Amygdala (tissue), 56 donors: ENCODE results near the gene RAPH1.
A peak's percentile ranks its signal among the peaks of the same experiment; 100 is the strongest.
"Not testable (repeated sequence)": the region's sequence is repeated elsewhere in the genome, so short reads cannot be mapped to it uniquely, and the experiment has no call there.

Experiments
- DNase-seq, 56 donors: peaks; one replicate each; lab custom pipeline; 2025; lab: John Stamatoyannopoulos, UW

RAPH1 gene

DNA sequence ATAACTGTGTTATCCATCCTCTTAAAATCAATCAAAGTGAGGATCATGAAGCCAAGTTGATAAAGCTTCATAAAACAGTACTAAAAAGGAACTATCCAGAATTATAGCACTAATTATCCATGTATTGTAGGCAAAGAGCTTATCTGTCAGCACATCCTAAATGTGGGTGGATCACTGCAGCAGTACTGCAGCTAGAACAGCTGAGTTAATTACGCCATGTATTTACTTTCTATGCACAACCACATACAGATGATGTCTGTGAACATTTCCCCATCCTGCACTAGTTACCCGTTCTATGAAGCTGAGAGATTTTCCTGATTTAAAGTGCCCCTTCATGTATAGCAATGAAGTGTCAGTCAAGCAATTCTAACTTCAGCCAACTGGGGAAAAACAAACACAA is 96.6 kb downstream of the RAPH1 start:
- DNase-seq, result peak in 2 of 56 donors; percentile 13 to 35

GRCh38 chr2:203437511-203437910 is 97.6 kb downstream of the RAPH1 start:
- no peak for DNase-seq

- DNase-seq, result no peak
These were observed 98.6 kb downstream of the RAPH1 start for GRCh38 chr2:203436496-203436895.

- no peak for DNase-seq
These were observed 102.3 kb downstream of the RAPH1 start for GRCh38 chr2:203432811-203433210.

DNA sequence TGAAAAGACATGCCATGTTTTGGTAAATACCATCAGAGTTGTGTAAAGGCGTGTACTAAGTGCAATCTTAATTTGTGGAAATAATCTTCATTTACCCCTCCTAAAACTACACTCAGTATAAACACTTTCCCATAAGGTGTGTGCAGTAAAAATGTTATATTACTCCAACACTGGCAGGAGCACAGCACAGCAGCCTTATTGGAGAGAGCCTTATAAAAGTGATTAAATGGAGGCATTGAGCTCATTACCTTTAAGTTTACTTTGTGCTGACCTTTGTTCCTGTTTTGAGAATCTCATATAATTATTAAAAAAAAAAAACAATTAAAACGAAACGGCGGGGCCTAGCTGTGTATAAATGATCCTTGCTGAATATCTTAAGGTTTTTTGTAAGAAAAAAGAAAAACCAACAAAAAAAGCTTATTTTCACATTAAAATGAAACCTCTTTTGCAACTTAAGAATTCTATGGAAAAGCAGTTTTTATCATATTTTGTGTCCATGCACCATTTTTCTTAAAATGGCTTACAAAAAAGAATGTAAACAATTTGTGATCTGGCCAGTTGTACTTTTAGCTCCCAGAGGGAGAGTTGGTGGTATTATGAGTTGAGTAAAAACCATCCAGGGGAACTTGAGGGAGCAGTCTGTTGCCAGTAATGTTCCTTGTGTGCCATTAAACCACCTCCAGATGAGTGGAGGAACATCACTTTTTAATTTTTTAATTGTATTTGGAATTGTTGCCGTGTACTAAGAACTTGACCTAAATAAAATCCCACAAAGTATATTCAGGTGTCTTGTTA is 103.5 kb downstream of the RAPH1 start:
- DNase-seq, result no peak

DNA sequence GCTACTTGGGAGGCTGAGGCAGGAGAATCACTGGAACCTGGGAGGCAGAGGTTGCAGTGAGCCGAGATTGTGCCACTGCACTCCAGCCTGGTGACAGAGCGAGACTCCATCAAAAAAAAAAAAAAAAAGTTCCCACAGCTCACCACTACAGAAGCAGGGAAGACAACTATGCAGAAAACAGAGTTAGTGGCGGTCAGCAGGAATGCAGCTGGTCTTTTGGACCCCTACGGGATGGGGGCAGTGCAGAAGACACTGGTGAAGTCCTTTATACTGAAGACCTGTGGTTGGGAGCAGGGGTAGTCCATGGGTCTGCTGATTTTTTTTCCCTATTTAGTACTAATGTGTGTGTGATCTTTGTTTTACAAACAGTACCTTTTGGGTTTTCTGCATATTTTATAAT is 105.5 kb downstream of the RAPH1 start:
- DNase-seq, result not testable (repeated sequence)

GRCh38 chr2:203427061-203427460 is 108.0 kb downstream of the RAPH1 start:
- DNase-seq, result no peak

DNA sequence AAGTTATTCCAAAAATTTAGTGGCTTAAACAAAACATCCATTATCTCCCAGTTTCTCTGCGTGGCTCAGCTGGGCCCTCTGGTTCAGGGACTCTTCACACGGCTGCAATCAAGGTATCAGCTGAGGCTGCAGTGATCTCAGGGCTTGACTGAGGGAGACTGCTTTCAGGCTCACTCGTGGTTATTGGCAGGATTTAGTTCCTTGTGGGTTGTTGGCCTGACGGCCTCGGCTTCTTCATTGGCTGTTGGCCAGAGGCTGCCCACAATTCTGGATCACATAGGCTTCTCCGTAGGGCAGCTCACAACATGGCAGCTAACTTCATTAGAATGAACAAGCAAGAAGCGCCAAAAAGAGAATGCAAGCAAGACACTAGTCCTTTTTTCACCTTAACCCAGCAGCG is 116.8 kb downstream of the RAPH1 start:
- no peak for DNase-seq

DNA sequence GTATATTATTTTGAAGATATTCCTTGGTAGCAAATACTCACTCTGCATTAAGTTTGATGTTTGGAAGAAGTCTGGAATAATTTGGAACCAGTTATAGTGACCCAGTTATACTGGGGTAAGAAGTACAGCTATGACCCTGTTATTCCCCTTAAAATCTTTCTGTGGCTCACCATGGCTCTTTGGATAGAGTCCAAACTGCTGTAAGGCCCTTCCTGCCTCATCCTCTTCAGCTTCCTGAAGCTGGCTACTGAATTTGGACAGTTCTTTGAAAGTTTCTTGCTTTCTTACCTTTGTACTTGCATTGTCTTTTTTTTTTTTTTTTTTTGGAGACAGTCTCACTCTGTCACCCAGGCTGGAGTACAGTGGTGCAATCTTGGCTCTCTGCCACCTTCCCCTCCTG is 121.3 kb downstream of the RAPH1 start:
- DNase-seq, result no peak

DNA sequence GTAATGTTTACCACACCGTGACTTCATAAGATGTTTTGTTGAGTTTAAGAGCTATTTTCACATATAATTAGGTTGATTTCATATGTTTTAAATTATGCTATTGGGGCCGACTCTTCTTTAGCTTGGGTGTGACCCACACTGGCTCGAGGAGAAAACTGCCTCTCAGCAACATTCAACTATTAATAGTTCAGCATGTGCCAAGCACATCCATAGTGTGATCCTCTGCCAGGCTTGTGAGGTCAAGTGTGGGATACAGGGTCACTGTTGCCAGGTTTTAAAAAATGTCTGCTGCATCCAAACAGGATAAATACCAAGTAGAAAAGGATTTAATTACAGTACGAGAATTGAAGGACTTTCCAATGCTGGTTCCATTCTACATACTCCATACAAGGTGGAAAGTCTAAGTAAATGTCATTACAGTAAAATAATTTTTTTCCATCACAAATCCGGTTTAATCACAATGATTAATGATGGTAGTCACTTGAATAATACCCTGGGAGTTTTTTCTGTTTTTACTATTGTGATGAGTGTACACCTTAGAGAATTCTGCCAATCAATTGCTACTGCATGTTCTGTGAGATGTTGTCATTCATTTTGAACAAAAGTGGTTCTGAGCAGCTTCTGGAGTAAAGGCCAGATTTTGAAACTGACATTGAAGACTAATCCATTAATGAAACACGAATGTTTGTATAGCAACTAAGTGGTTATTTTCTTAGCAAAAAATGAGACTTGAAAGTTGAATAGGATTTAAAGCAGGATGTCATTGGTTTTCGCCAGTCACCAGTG is 122.4 kb downstream of the RAPH1 start:
- no peak for DNase-seq

- DNase-seq, result no peak
These were observed 127.6 kb downstream of the RAPH1 start for GRCh38 chr2:203407496-203407895.

DNA sequence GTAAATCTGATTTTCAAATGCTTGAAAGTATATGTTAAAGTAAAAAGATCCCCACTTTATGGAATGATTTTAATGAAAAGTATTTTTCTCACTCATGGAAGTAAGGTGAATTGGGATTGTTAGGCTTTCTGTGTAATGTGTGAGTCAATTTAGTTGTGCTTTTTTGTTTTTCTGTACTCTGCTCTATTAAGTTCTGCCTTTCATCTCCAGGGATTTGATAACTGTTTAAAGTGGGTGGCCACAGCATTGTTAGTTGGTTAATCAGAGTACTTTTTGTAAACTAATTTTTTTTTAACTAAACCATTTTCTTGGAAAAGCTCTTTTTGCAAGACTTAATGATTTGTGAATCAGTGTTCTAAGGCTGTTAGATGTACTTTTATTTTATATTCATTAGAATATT is 130.1 kb downstream of the RAPH1 start:
- no peak for DNase-seq

- no peak for DNase-seq
These were observed 134.1 kb downstream of the RAPH1 start for GRCh38 chr2:203400805-203401585.

- no peak for DNase-seq
These were observed 136.1 kb downstream of the RAPH1 start for GRCh38 chr2:203399031-203399430.

DNA sequence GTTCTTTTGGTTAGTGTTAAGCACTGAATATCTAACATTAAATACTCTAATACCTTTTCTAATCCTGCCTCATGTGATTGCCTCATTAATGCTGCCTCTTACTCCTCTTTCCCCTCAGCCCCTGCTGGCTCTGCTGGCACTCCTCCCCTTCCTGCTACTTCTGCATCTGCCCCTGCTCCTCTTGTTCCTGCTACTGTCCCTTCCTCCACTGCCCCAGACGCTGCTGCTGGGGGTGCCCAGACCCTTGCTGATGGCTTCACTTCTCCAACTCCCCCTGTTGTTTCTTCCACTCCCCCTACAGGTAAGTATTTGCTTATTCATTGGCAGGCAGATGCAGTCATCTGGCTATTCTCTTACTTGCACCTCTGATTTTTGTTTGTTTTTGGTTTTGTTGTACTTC is 138.4 kb downstream of the RAPH1 start:
- no peak for DNase-seq

GRCh38 chr2:203395858-203396257 is 139.2 kb downstream of the RAPH1 start:
- DNase-seq, result no peak

DNA sequence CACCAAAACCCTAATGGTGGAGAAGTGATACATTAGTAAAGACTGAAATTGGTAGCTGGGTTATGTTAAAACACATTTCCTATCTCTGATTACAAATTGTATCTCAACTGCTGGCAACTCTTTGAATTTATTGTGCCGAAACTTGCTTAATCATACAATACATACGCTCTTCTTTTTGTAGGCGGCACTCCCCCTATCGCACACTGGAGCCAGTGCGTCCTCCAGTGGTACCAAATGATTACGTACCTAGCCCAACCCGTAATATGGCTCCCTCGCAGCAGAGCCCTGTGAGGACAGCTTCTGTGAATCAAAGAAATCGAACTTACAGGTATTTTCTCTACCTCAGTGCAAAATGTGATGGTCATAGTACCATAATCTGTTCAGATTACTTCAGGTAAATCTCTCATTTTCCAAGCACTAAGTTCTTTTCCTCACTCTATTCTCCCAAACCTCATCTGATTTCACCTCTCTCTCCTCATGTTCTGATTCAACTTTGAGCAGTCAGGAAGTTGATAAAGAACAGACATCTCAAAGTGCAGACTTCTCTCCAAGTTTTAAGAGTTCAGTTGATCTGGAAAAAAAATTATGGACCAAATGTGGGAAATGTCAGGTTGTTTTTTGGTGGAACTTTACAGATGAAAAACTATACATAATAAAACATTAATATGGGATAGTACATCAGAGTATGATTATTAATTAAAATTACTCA is 140.4 kb downstream of the RAPH1 start:
- DNase-seq, result no peak

- not testable (repeated sequence) for DNase-seq
These were observed 146.9 kb downstream of the RAPH1 start for GRCh38 chr2:203388153-203388552.

DNA sequence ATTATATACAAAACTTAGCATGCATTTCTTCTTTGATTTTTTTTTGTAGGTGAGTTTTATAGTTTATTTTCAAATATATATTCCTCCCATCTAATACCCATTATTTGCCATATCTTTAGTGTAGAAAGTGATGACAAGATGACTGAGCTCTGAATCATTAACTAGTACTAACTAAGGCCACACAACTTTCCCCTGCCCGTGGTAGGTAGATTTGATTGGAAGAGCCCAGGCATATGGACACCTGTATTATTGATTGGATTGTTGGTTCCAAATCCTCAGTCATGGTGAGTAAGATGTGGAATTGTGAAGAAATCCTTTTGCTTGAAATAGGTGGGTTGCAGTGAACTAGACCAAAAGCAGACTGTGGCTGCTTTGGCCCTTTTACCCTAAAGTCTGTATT is 152.1 kb downstream of the RAPH1 start:
- no peak for DNase-seq

GRCh38 chr2:203379156-203379555 is 155.9 kb downstream of the RAPH1 start:
- DNase-seq, result no peak

DNA sequence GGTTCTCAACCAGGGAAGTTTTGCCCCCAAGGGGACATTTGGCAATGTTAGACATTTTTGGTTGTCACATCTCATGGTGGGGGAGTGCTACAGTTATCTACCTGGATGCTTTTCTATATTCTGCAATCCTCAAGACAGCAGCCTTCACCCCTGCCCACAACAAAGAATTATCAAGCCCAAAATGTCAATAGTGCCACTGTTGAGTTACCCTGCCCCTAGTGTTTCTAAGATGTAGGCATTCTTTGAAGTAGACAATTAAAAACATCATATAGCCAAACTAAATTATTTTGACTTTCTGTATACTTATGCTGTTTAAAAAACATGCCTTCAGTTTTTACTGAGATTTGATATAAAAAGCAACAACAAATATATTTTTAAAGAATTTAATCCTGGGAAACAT is 158.9 kb downstream of the RAPH1 start:
- DNase-seq, result no peak
